Lower lobe of right lung (tissue), 2 donors: Measurements from ENCODE around the gene AUTS2. TPM values are rescaled to one million over a fixed set of nuclear protein-coding genes. Genes with fewer than 3 reads are reported as not detected.

Experiments used
- ATAC-seq, 2 donors: fragments of 200-7000 bp; cut with Tn5 transposase; one replicate each; pipeline ENCODE4 v1.9.1; 2020 to 2022; ENCODE audit warnings: mild to moderate bottlenecking in 2 of 2, moderate library complexity in 2 of 2
- DNase-seq: peaks from one replicate; pipeline ENCODE4 v3.0.0-alpha.2; 2020
- H3K27ac ChIP-seq: fragments of 200-600 bp; one replicate; pipeline ENCODE4 v1.8.0; 2022
- H3K27me3 ChIP-seq: fragments of 200-600 bp; one replicate; pipeline ENCODE4 v1.8.0; 2022; ENCODE audit warnings: low read depth
- H3K36me3 ChIP-seq: fragments of 200-600 bp; one replicate; pipeline ENCODE4 v1.8.0; 2022; ENCODE audit warnings: mild to moderate bottlenecking
- H3K4me1 ChIP-seq: fragments of 200-600 bp; one replicate; pipeline ENCODE4 v1.8.0; 2022
- H3K4me3 ChIP-seq: fragments of 200-600 bp; one replicate; pipeline ENCODE4 v1.8.0; 2022; ENCODE audit warnings: mild to moderate bottlenecking
- H3K9me3 ChIP-seq: fragments of 200-600 bp; one replicate; pipeline ENCODE4 v1.8.0; 2022
- intact Hi-C: fragments of 100-400 bp; cut with DNase I; formaldehyde crosslinking; loops from one replicate; pipeline ENCODE4 v1.11.0; 2022
- total RNA-seq: library from RNA; stranded (reverse); fragmentation: NEBNext Ultra II Directional; extraction: Animal tissue kit (Norgen Biotek cat#: 25700); gene quantifications from one replicate; pipeline ENCODE4 v1.2.1, GENCODE V29; 2021
- TF ChIP-seq, protein P1 (sequence below): fragments of 200-600 bp; IDR thresholded peaks from one replicate; pipeline ENCODE4 v1.8.0; 2022; ENCODE audit warnings: antibody characterized with exemption, mild to moderate bottlenecking
- donor health status: DM: no; HTN: yes; CAD: no; lungs with severe emphysema.

AUTS2 gene
- total RNA-seq, 1 donor from 2014 or later, result 45.7 TPM

DNA sequence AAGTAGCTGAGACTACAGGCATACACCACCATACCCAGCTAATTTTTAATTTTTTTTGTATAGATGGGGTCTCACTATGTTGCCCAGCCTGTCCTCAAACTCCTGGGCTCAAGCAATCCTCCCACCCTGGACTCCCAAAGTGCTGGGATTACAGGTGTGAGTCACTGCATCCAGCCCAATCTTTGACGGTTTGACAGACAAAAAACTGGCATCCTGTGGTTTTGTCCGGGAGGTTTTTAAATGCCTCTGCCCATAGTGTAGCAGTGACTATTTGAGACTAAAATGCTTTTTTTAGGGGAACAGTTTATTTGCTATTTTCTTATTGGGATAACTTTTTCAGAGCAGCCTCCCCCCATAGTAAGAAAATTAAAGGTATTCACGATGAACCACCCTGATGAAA lies 1010.0 kb downstream of the AUTS2 start:
- DNase-seq, result no peak
- Histone ChIP-seq H3K36me3 (no peaks in the 10 kb centered on the region), H3K4me3 (no peak overlapping the region), H3K4me1 (no peaks in the 10 kb centered on the region), H3K27me3 (no peaks in the 10 kb centered on the region), H3K27ac (no peak overlapping the region), H3K9me3 (peaks cover 4% of the 10 kb centered on the region)
- intact Hi-C loops, result no loop called here
- ATAC-seq, result no peak
- TF ChIP-seq, protein P1, sequence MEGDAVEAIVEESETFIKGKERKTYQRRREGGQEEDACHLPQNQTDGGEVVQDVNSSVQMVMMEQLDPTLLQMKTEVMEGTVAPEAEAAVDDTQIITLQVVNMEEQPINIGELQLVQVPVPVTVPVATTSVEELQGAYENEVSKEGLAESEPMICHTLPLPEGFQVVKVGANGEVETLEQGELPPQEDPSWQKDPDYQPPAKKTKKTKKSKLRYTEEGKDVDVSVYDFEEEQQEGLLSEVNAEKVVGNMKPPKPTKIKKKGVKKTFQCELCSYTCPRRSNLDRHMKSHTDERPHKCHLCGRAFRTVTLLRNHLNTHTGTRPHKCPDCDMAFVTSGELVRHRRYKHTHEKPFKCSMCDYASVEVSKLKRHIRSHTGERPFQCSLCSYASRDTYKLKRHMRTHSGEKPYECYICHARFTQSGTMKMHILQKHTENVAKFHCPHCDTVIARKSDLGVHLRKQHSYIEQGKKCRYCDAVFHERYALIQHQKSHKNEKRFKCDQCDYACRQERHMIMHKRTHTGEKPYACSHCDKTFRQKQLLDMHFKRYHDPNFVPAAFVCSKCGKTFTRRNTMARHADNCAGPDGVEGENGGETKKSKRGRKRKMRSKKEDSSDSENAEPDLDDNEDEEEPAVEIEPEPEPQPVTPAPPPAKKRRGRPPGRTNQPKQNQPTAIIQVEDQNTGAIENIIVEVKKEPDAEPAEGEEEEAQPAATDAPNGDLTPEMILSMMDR, result no peak

DNA sequence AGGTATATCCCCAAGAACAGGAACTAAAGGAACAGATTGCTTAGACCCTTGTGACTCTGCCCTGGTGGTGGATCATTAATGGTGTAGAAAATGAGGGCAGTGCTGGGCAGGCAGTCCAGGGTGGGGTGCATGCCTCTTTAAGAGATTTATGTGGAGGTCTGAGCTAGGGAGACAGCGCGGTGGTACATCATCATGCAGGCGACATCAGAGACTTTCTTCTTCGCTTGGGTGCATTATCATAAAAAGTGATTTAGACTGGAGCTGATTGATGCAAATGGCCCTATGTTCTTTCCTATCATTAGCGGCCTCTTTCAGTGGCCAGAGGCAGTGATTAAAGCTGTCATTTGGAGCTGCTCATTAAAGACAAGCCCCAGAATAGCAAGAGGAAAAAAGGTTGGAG lies 1014.5 kb downstream of the AUTS2 start:
- Histone ChIP-seq H3K4me3 (no peak overlapping the region), H3K9me3 (no peaks in the 10 kb centered on the region), H3K27ac (no peak overlapping the region), H3K36me3 (no peaks in the 10 kb centered on the region), H3K4me1 (no peaks in the 10 kb centered on the region), H3K27me3 (no peaks in the 10 kb centered on the region)
- intact Hi-C loops, result no loop called here
- TF ChIP-seq, protein P1, result no peak
- ATAC-seq (no peak), DNase-seq (no peak)

DNA sequence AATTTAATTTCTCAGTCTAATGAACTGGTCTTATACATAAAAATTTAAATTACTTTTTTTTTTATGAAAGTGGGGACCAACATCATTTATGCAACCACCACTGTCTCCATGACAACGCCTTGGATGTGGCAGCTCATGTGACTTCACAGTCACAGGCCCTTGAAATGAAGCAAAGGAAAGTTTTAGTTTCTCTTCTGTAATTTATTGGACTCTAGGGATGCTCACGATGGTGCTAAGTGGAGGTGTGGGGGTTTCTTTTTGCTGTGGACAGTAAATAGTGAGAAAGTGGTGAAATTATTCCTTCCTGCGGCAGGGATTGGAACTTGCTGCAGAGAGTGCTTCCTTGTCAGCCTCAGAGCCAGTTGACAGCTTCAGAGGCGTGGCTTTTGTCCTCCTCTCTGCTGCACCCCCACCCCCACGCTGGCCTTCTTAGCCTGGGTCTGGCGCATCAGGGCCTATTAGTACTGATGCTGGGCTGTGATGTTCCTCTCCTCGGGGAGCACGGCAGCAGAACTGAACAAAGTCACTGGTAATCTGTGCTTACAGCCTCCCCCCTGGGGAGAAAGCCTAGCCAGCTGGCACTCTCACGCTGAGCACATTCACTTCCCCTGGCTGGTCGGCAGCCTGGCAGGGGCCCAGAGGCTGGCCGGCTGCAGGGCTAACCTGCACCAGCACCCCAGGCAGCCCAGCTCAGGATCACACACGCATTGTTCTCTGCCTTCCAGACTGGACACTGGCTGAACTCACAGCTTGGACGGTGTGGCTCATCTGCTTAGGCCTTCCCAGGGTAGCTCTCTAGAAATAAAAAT lies 1016.2 kb downstream of the AUTS2 start:
- intact Hi-C loops, result no loop called here
- ATAC-seq (peak; percentile 45 to 53), DNase-seq (no peak)
- Histone ChIP-seq H3K4me1 (no peaks in the 10 kb centered on the region), H3K9me3 (no peaks in the 10 kb centered on the region), H3K36me3 (no peaks in the 10 kb centered on the region), H3K4me3 (no peak overlapping the region), H3K27ac (no peak overlapping the region), H3K27me3 (no peaks in the 10 kb centered on the region)
- TF ChIP-seq, protein P1, result no peak

DNA sequence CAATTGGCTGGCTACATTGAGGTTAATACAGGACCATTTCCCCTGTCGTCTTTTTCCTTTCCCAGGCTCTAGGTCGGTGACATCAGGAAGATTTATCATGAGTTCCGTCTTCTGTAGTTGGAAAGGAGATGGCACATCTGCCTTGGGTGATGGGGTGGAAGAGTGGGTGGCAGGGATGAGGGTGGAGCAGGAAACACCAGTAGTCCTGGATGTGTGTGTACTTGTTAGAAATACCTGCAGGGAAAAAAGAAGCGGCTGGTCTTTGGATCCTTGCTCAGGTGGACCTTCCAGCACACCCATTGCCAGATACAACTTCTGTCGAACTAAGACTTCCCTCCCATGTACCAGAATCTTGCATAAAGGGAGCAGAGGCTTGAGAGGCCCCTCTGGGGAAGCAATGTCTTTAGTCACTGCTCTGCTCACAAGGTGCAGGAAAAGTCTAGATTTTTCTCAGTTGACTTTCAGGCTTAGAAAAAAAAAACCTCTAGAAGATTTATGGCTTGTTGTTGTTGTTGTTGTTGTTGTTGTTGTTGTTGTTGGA lies 1016.9 kb downstream of the AUTS2 start:
- no peak overlapping the region for H3K4me3 ChIP-seq
- no peak for DNase-seq
- H3K36me3 ChIP-seq, result no peaks in the 10 kb centered on the region
- no peaks in the 10 kb centered on the region for H3K9me3 ChIP-seq
- no peaks in the 10 kb centered on the region for H3K4me1 ChIP-seq
- ATAC-seq, result no peak
- H3K27ac ChIP-seq, result no peak overlapping the region
- TF ChIP-seq, protein P1, result no peak
- H3K27me3 ChIP-seq, result no peaks in the 10 kb centered on the region
- intact Hi-C loops, result no loop called here

DNA sequence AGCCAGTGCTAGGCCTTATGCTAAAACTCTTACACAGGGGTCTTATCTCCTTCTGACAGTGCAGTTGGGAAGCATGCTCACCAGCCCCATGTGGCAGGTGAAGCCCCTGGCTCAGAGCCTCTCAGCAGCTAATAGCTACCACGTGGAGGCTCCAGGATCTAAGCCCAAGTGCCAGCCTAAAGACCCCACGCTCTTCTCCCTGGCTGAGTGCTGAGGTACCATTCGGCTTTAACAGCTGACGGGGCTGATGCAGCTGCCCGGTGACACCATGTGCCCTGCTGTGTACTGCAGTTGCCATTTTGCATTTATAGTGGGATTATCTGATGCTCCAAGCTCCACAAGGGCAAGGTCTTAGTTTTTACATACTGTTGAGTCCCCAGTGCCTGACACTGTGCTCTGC lies 1017.9 kb downstream of the AUTS2 start:
- H3K27me3 ChIP-seq, result no peaks in the 10 kb centered on the region
- intact Hi-C loops, result no loop called here
- no peaks in the 10 kb centered on the region for H3K36me3 ChIP-seq
- DNase-seq (no peak), ATAC-seq (no peak)
- TF ChIP-seq, protein P1, result no peak
- H3K4me3 ChIP-seq, result no peak overlapping the region
- no peaks in the 10 kb centered on the region for H3K9me3 ChIP-seq
- H3K4me1 ChIP-seq, result no peaks in the 10 kb centered on the region
- H3K27ac ChIP-seq, result no peak overlapping the region
